Colonic mucosa (tissue), 4 donors: ENCODE data around the gene MTARC2. TPM values are rescaled to one million over a fixed set of nuclear protein-coding genes. Genes with fewer than 3 reads are reported as not detected.

Experiments used
- DNase-seq: peaks from one replicate; pipeline ENCODE4 v3.0.0-alpha.2; 2020
- H3K27ac ChIP-seq: fragments of 200-600 bp; one replicate; pipeline ENCODE4 v1.8.0; 2021
- H3K27me3 ChIP-seq: fragments of 200-600 bp; one replicate; pipeline ENCODE4 v1.8.0; 2021
- H3K36me3 ChIP-seq: fragments of 200-600 bp; one replicate; pipeline ENCODE4 v1.8.0; 2021
- H3K4me1 ChIP-seq: fragments of 200-600 bp; one replicate; pipeline ENCODE4 v1.8.0; 2021; ENCODE audit warnings: mild to moderate bottlenecking
- H3K4me3 ChIP-seq: fragments of 200-600 bp; one replicate; pipeline ENCODE4 v1.8.0; 2021
- H3K9ac ChIP-seq, 2 donors: one replicate each; pipeline ENCODE4 v1.7.0; 2013; ENCODE audit warnings: control low read depth in 2 of 2, low read depth in 2 of 2, low read length in 2 of 2
- H3K9me3 ChIP-seq: fragments of 200-600 bp; one replicate; pipeline ENCODE4 v1.8.0; 2021
- CTCF ChIP-seq: fragments of 200-600 bp; IDR thresholded peaks from one replicate; pipeline ENCODE4 v1.8.0; 2022; ENCODE audit warnings: antibody characterized with exemption, mild to moderate bottlenecking
- intact Hi-C: fragments of 100-400 bp; cut with DNase I; formaldehyde crosslinking; loops from one replicate; pipeline ENCODE4 v1.14.1; 2022
- total RNA-seq, 2 donors: library from RNA; stranded (reverse); fragmentation: NEBNext Ultra II Directional in 1 of 2; extraction: Animal tissue kit (Norgen Biotek cat#: 25700) in 1 of 2; gene quantifications; one replicate each; pipeline ENCODE4 v1.2.1, GENCODE V29; 2021
- donor health status: healthy.
- donor health status: DM: no; HTN: no; CAD: no.
- donor health status: DM: no; HTN: no; CAD: no.

The MTARC2 gene
- total RNA-seq, 2 donors from 2014 or later, result 28.1 to 32.3 TPM

DNA sequence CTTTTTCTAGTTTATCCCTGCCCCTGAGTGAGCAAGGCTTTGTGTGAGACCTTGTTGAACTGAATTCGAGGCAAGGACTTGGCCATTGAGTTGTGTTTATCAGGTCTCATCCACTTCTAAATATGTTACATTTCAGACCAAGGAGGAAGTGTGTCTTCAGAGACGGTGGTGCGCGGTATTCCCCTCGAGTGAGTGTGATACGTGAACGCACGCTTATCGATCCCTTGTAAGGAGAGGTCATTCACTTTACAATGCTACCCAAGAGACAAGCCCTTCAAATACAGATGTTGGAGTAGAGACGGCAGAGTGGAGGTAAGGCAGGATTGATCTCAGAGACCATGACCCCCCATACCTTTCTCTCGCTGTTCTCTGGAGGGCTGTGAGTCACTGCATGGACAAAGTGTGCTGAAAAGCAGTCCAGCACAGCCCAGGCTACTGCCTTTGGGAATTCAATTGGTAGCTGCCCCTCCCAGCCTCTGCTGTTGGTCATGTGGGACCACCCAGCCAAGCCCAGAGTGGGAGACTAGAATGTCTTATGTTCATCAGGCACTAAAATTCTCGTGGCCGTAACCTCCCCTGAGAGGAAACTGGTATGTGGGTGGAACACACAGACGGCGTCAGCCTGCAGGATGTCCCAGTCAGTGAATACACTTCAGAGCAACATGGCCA, 22.3 kb downstream of the MTARC2 start:
- H3K9me3 ChIP-seq, result no peaks in the 10 kb centered on the region
- TF ChIP-seq CTCF, result no peak
- no peaks in the 10 kb centered on the region for H3K27me3 ChIP-seq
- intact Hi-C loops, result no loop called here
- H3K36me3 ChIP-seq, result no peaks in the 10 kb centered on the region
- DNase-seq, result no peak
- no peak overlapping the region for H3K4me3 ChIP-seq
- no peaks in the 10 kb centered on the region for H3K4me1 ChIP-seq
- no peak overlapping the region for H3K9ac ChIP-seq
- no peak overlapping the region for H3K27ac ChIP-seq

DNA sequence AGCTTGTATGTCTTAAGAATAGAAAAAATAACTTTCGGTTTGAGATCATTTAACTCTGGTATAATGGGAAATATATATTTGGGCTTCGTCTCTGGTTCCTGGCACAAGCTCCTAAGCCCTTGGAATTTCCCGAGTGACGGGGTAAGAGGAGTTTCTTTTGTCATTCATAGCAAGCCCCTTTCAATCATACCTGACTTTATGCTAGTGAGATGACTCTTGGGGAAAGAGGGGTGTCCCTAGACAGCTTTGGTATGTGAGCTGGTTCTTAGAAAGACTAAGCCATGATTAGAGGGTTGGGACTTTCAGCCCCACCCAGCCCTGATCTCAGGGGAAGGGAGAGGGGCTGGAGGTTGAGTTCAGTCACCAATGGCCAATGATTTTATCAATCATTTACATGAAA, 24.7 kb downstream of the MTARC2 start:
- Histone ChIP-seq H3K36me3 (no peaks in the 10 kb centered on the region), H3K4me1 (no peaks in the 10 kb centered on the region), H3K9me3 (no peaks in the 10 kb centered on the region), H3K4me3 (no peak overlapping the region), H3K9ac (no peak overlapping the region), H3K27me3 (no peaks in the 10 kb centered on the region), H3K27ac (no peak overlapping the region)
- no peak for DNase-seq
- intact Hi-C loops, result no loop called here
- no peak for TF ChIP-seq CTCF

- Histone ChIP-seq H3K9ac (no peak overlapping the region), H3K27me3 (no peaks in the 10 kb centered on the region), H3K9me3 (no peaks in the 10 kb centered on the region), H3K4me1 (no peaks in the 10 kb centered on the region), H3K27ac (no peak overlapping the region), H3K36me3 (no peaks in the 10 kb centered on the region), H3K4me3 (no peak overlapping the region)
- intact Hi-C loops, result loop anchor here (5.0 kb wide), 1 partner anchor 88 kb away; no protein-coding TSS in a partner anchor
- TF ChIP-seq CTCF, result peak; percentile 84
- no peak for DNase-seq
Observed at GRCh38 chr1:220775240-220775853, 27.2 kb downstream of the MTARC2 start.

DNA sequence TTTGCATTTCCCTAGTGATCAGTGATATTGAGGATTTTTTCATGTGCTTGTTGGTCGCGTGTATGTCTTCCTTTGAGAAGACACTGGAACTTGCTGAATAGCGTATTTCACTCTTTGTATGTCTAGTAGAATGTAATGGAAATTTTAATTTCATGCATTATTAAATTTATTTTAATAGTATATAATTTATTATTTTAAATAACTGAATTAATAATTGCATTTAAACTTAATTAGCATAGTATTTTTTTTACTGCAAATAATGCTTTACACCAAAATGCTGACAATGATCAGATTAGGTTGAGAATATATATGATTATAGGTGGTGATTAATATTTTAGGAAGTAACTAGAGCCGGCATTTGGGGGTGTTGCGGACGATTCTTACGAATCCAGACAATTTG, 28.1 kb downstream of the MTARC2 start:
- intact Hi-C loops, result loop anchor here (5.0 kb wide), 1 partner anchor 89 kb away; no protein-coding TSS in a partner anchor
- no peak for TF ChIP-seq CTCF
- Histone ChIP-seq H3K36me3 (no peaks in the 10 kb centered on the region), H3K4me1 (no peaks in the 10 kb centered on the region), H3K9ac (no peak overlapping the region), H3K4me3 (no peak overlapping the region), H3K27ac (no peak overlapping the region), H3K27me3 (no peaks in the 10 kb centered on the region), H3K9me3 (no peaks in the 10 kb centered on the region)
- DNase-seq, result no peak

- Histone ChIP-seq H3K4me1 (no peaks in the 10 kb centered on the region), H3K9ac (no peak overlapping the region), H3K27ac (no peak overlapping the region), H3K36me3 (no peaks in the 10 kb centered on the region), H3K27me3 (no peaks in the 10 kb centered on the region), H3K4me3 (no peak overlapping the region), H3K9me3 (no peaks in the 10 kb centered on the region)
- intact Hi-C loops, result loop anchor here (5.0 kb wide), 1 partner anchor 90 kb away; no protein-coding TSS in a partner anchor
- peak; percentile 90 for TF ChIP-seq CTCF
- DNase-seq, result peak; percentile 90
Observed at GRCh38 chr1:220776720-220777326, 28.7 kb downstream of the MTARC2 start.
